Stomach (tissue), 9 donors: ENCODE data around the gene C17orf58. TPM values are rescaled to one million over a fixed set of nuclear protein-coding genes. Genes with fewer than 3 reads are reported as not detected.
"Not testable (repeated sequence)": the region's sequence is repeated elsewhere in the genome, so short reads cannot be mapped to it uniquely, and the experiment has no call there.

Source experiments
- DNase-seq, 2 donors: peaks; one replicate each; pipeline versions ENCODE4 v3.0.0 to v3.0.0-alpha.2; 2013 to 2019
- H3K27ac ChIP-seq, 5 donors: fragments of 200-600 bp in 4 of 5; sonication (generic) in 4 of 5; one replicate each; pipeline ENCODE4 v1.5.1; 2013 to 2019; ENCODE audit warnings: mild to moderate bottlenecking in 1 of 5, moderate library complexity in 1 of 5
- H3K27me3 ChIP-seq, 3 donors: fragments of 200-600 bp; sonication (generic); one replicate each; pipeline ENCODE4 v1.5.1; 2017 to 2019; ENCODE audit warnings: mixed run types in 1 of 3
- H3K36me3 ChIP-seq, 4 donors: fragments of 200-600 bp; sonication (generic); 1 replicate in 3 of 4; 2 replicates in 1 of 4; pipeline ENCODE4 v1.5.1; 2016 to 2019
- H3K4me1 ChIP-seq, 4 donors: fragments of 200-600 bp; sonication (generic); one replicate each; pipeline ENCODE4 v1.5.1; 2016 to 2019
- H3K4me3 ChIP-seq, 4 donors: fragments of 200-600 bp; sonication (generic) in 3 of 4; one replicate each; pipeline ENCODE4 v1.5.1; 2016 to 2019; ENCODE audit warnings: mild to moderate bottlenecking in 1 of 4
- H3K9me3 ChIP-seq, 4 donors: fragments of 200-600 bp; sonication (generic); one replicate each; pipeline ENCODE4 v1.5.1; 2016 to 2019
- EP300 ChIP-seq: sonication (generic); formaldehyde crosslinking; IDR thresholded peaks from one replicate; pipeline ENCODE4 v1.6.1; 2017; ENCODE audit warnings: antibody characterized with exemption
- POLR2A ChIP-seq, 4 donors: fragments of 450-650 bp; IDR thresholded peaks; one replicate each; pipeline ENCODE4 v1.6.1; 2016; ENCODE audit warnings: antibody characterized with exemption in 4 of 4, control low read depth in 2 of 4, mild to moderate bottlenecking in 1 of 4, moderate library complexity in 1 of 4
- POLR2AphosphoS5 ChIP-seq, 3 donors: sonication (generic); formaldehyde crosslinking; IDR thresholded peaks; one replicate each; pipeline ENCODE4 v1.6.1; 2016; ENCODE audit warnings: antibody characterized with exemption in 3 of 3
- WGBS, 5 donors: extraction: QIAGEN DNeasy Blood & Tissue Kit in 3 of 5; methylation state at CpG; one replicate each; pipeline versions ENCODE4 v1.1.5 to v1.1.7; 2013 to 2018; 5-methylcytosine and 5-hydroxymethylcytosine counted together
- intact Hi-C: fragments of 100-400 bp; cut with DNase I; formaldehyde crosslinking; loops from one replicate; pipeline ENCODE4 v1.15.1; 2023; ENCODE audit warnings: low total_unique reads
- polyA plus RNA-seq, 3 donors: library from polyadenylated mRNA; stranded (reverse); fragments of 200-250 nt; gene quantifications; one replicate each; pipeline ENCODE4 v1.2.3, GENCODE V29; 2013
- total RNA-seq, 5 donors: library from RNA; depleted of rRNA; stranded (reverse); fragments of >200 nt; gene quantifications; one replicate each; pipeline versions ENCODE4 v1.1.0 to v1.2.3, GENCODE V29; 2014 to 2016
- TF ChIP-seq, protein P1 (sequence below), 7 experiments: fragments of 450-650 bp in 4 of 7; fragments of 200-600 bp in 3 of 7; sonication (generic) in 3 of 7; IDR thresholded peaks; one replicate each; pipeline ENCODE4 v1.5.1; 2016 to 2019; ENCODE audit warnings: antibody characterized with exemption in 7 of 7, control low read depth in 2 of 7, mild to moderate bottlenecking in 1 of 7
- donor health status: healthy with polysubstance abuse.
- donor health status: Bipolar disorder and iron deficiency.
- donor health status: healthy.

The C17orf58 gene
- total and polyA plus RNA-seq, 8 donors: 4.9 to 32.2 (median 16.9) TPM; not detected in 1

DNA sequence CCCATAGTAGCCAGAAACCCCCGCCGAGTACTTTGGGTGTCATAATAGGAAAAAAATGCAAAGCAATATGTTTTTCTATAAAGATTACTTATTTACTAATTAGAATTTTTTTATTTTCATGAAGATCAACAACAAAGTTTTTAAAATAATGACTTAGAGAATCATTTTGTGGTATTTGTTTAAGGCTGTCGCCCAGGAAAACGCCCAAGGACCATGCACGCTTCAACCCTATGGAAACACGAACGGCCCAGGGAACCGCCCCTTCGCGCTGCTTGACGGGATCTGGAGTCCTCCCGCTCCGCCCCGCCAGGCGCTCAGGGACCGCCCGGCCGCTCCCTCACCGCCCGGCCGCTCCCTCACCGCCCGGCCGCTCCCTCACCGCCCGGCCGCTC is 38.9 kb upstream of the C17orf58 start:
- peak overlapping the region; percentile 28 to 96 (median 62) for H3K4me3 ChIP-seq
- 2 to 5% (median 3%) methylated on average over 17 to 22 of the region's 27 CpGs for WGBS, 5 donors
- no peaks in the 10 kb centered on the region for H3K9me3 ChIP-seq
- intact Hi-C loops: no loop called here
- TF ChIP-seq POLR2AphosphoS5 (IDR thresholded peaks at IDR 0.05) (peak in 1 of 3 donors; percentile 1), POLR2A (IDR thresholded peaks at IDR 0.05) (no peak), EP300 (no peak)
- TF ChIP-seq, protein P1, sequence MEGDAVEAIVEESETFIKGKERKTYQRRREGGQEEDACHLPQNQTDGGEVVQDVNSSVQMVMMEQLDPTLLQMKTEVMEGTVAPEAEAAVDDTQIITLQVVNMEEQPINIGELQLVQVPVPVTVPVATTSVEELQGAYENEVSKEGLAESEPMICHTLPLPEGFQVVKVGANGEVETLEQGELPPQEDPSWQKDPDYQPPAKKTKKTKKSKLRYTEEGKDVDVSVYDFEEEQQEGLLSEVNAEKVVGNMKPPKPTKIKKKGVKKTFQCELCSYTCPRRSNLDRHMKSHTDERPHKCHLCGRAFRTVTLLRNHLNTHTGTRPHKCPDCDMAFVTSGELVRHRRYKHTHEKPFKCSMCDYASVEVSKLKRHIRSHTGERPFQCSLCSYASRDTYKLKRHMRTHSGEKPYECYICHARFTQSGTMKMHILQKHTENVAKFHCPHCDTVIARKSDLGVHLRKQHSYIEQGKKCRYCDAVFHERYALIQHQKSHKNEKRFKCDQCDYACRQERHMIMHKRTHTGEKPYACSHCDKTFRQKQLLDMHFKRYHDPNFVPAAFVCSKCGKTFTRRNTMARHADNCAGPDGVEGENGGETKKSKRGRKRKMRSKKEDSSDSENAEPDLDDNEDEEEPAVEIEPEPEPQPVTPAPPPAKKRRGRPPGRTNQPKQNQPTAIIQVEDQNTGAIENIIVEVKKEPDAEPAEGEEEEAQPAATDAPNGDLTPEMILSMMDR (IDR thresholded peaks at IDR 0.05): no peak
- peaks cover 11 to 29% (median 27%) of the 10 kb centered on the region in 4 donors for H3K36me3 ChIP-seq
- no peaks in the 10 kb centered on the region for H3K27me3 ChIP-seq
- peak overlapping the region in 1 of 5 donors; percentile 10 for H3K27ac ChIP-seq
- peak; percentile 94 to 99 for DNase-seq
- peaks cover 0 to 28% (median 14%) of the 10 kb centered on the region in 4 donors for H3K4me1 ChIP-seq

DNA sequence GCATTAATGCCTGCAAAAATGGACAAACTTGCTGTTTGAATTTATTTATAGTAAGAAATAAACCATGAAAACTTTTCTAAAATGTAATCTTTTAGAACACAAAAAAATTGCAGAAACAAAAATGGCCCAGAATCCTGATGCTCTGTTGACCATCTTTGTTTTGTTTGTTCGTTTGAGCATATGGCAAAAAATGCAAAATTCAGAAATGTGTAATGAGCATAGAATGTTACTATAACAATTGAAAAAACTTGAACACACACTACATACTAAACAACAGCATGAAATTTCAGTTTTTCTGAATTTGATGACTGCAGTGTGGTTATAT is 38.1 kb upstream of the C17orf58 start:
- DNase-seq: no peak
- TF ChIP-seq POLR2AphosphoS5 (IDR thresholded peaks at IDR 0.05) (no peak), EP300 (no peak), POLR2A (IDR thresholded peaks at IDR 0.05) (no peak)
- TF ChIP-seq, protein P1 (IDR thresholded peaks at IDR 0.05): no peak
- peaks cover 0 to 28% (median 14%) of the 10 kb centered on the region in 4 donors for H3K4me1 ChIP-seq
- no peak overlapping the region for H3K27ac ChIP-seq
- H3K36me3 ChIP-seq: peaks cover 5 to 22% (median 21%) of the 10 kb centered on the region in 4 donors
- intact Hi-C loops: no loop called here
- no peaks in the 10 kb centered on the region for H3K27me3 ChIP-seq
- 51 to 73% (median 59%) methylated on average over 1 of the region's 1 CpG for WGBS, 5 donors
- no peaks in the 10 kb centered on the region for H3K9me3 ChIP-seq
- H3K4me3 ChIP-seq: no peak overlapping the region

DNA sequence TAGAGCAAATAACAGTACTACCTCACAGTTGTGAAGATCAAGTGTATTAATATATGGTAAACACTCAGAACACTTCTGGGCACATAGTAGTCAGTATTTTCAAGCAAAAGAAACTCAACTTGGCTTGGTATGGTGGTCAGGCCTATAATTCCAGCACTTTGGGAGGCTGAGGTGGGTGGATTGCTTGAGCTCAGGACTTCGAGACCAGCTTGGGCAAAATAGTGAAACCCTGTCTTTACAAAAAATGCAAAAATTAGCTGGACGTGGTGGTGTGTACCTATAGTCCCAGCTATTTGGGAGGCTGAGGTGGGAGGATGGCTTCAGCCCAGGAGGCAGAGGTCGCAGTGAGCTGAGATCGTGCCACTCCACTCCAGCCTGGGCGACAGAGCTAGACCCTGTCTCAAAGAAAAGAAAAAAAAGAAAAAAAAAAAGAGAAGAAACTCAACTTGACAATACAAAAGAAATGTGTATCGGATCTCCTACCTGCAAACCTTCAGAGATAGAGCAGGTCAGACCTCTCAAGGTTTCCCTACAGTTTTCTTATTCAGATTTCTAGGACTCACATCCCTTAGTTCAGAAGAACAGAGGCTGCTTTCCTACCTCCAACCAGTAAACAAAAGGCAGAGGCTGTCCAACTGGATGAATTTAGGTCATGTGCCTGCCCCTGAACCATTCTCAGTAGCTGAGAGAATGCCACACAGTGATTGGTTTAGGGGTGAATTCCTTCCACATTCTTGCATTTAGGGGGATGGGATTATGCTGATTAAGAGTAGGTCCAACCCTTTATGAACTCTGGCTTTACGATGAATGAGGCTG is 37.6 kb upstream of the C17orf58 start:
- Histone ChIP-seq H3K27me3 (no peaks in the 10 kb centered on the region), H3K9me3 (no peaks in the 10 kb centered on the region), H3K36me3 (peaks cover 0 to 16% (median 16%) of the 10 kb centered on the region in 4 donors), H3K4me3 (no peak overlapping the region), H3K27ac (no peak overlapping the region), H3K4me1 (peaks cover 0 to 28% (median 14%) of the 10 kb centered on the region in 4 donors)
- TF ChIP-seq POLR2AphosphoS5 (IDR thresholded peaks at IDR 0.05) (no peak), EP300 (no peak), POLR2A (IDR thresholded peaks at IDR 0.05) (no peak)
- TF ChIP-seq, protein P1 (IDR thresholded peaks at IDR 0.05): no peak
- DNase-seq: peak in 1 of 2 donors; percentile 61
- intact Hi-C loops: no loop called here
- 76 to 87% (median 82%) methylated on average over 7 of the region's 7 CpGs for WGBS, 5 donors

DNA sequence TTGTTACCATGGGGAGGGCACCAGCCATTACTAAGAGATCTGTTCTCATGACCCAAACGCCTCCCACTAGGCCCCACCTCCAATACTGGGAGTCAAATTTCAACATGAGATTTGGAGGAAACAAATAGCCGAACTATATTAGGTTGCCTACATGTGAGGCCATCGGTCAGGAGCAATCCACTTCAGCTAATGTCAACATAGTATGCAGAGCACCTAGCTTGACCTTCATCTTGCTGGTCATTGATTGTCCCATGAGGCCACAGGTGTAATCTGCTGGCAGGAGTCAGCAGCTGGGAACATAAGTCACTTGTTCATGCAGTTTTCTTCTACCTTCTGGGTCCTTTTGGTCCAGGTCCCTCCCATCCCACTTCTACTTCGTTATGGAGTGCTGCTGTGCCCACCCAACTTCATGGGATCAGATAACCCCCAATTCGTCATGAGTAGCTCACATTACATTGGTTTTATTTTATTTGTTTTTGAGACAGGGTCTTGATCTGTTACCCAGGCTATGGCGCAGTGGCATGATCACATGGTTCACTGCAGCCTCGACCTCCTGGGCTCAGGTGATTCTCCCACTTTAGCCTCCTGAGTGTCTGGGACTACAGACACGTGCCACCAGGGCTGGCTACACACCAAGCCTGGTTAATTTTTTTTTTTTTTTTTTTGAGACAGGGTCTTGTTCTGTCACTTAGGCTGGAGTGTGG is 33.4 kb upstream of the C17orf58 start:
- no peaks in the 10 kb centered on the region for H3K36me3 ChIP-seq
- no peak overlapping the region for H3K4me3 ChIP-seq
- intact Hi-C loops: no loop called here
- H3K4me1 ChIP-seq: peaks cover 0 to 2% (median under 1%) of the 10 kb centered on the region in 4 donors
- no peaks in the 10 kb centered on the region for H3K9me3 ChIP-seq
- no peak overlapping the region for H3K27ac ChIP-seq
- TF ChIP-seq, protein P1 (IDR thresholded peaks at IDR 0.05): no peak
- no peak for TF ChIP-seq EP300
- TF ChIP-seq POLR2A (IDR thresholded peaks at IDR 0.05): no peak
- TF ChIP-seq POLR2AphosphoS5 (IDR thresholded peaks at IDR 0.05): no peak
- no peaks in the 10 kb centered on the region for H3K27me3 ChIP-seq
- WGBS, 5 donors: 58 to 67% (median 59%) methylated on average over 8 of the region's 8 CpGs
- DNase-seq: peak in 1 of 2 donors; percentile 22

DNA sequence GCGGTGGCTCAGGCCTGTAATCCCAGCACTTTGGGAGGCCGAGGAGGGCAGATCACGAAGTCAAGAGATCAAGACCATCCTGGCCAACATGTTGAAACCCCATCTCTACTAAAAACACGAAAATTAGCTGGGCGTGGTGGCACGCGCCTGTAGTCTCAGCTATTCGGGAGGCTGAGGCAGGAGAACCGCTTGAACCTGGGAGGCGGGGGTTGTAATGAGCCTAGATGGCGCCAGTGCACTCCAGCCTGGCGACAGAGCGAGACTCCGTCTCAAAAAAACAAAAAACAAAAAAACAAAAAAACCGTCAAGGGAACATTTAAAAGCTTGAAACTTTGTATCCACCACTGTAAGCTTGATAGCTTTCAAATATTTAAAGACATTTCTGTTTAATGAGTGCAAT is 26.3 kb upstream of the C17orf58 start:
- intact Hi-C loops, H3K4me3 ChIP-seq, DNase-seq, H3K27me3 ChIP-seq, H3K27ac ChIP-seq, H3K9me3 ChIP-seq, H3K36me3 ChIP-seq: not testable (repeated sequence)
- H3K4me1 ChIP-seq: peaks cover 0 to 13% (median 5%) of the 10 kb centered on the region in 4 donors
- WGBS, 5 donors: 87 to 95% (median 95%) methylated on average over 15 of the region's 15 CpGs
